Uterus (tissue), 2 donors: ENCODE results near the gene EPS15.
"Not testable (repeated sequence)": the region's sequence is repeated elsewhere in the genome, so short reads cannot be mapped to it uniquely, and the experiment has no call there.

ENCODE experiments used
- CTCF ChIP-seq, 4 experiments: fragments of 200-600 bp in 2 of 4; fragments of 450-650 bp in 2 of 4; sonication (generic) in 2 of 4; IDR thresholded peaks; one replicate each; pipeline ENCODE4 v1.5.1; 2016 to 2019; ENCODE audit warnings: antibody characterized with exemption in 4 of 4, mild to moderate bottlenecking in 2 of 4, moderate library complexity in 1 of 4
- POLR2A ChIP-seq, 2 donors: fragments of 450-650 bp; IDR thresholded peaks; one replicate each; pipeline ENCODE4 v1.6.1; 2016; ENCODE audit warnings: antibody characterized with exemption in 2 of 2, mild to moderate bottlenecking in 1 of 2, moderate library complexity in 1 of 2

DNA sequence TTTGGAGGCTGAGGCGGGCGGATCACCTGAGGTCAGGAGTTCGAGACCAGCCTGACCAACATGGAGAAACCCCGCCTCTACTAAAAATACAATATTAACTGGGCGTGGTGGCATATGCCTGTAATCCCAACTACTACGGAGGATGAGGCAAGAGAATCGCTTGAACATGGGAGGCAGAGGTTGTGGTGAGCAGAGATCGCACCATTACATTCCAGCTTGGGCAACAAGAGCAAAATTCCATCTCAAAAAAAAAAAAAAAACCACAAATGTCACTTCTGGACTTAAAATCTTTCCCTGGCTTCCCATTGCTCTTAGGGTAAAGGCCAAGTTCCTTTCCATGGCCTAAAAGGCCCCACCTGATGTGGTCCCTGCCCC, 194.1 kb downstream of the EPS15 start:
- TF ChIP-seq CTCF, POLR2A (IDR thresholded peaks at IDR 0.05): not testable (repeated sequence)
